Ishikawa (cell line): ENCODE data around the gene CLIC4.

Source experiments
- CEBPB ChIP-seq: IDR thresholded peaks from 2 replicates; pipeline ENCODE4 v1.6.1; 2012
- CREB1 ChIP-seq: IDR thresholded peaks from 2 replicates; pipeline ENCODE4 v1.6.1; 2012; ENCODE audit warnings: low read depth
- EP300 ChIP-seq: IDR thresholded peaks from 2 replicates; pipeline ENCODE4 v1.6.1; 2012; ENCODE audit warnings: borderline replicate concordance
- FOXM1 ChIP-seq: IDR thresholded peaks from 2 replicates; pipeline ENCODE4 v1.6.1; 2012; ENCODE audit warnings: low read depth, borderline replicate concordance
- NFIC ChIP-seq: IDR thresholded peaks from 2 replicates; pipeline ENCODE4 v1.6.1; 2012
- RAD21 ChIP-seq: IDR thresholded peaks from 2 replicates; pipeline ENCODE4 v1.6.1; 2012; ENCODE audit warnings: low read depth
- TAF1 ChIP-seq: IDR thresholded peaks from 2 replicates; pipeline ENCODE4 v1.6.1; 2012; ENCODE audit warnings: low read depth, mild to moderate bottlenecking
- TCF12 ChIP-seq: IDR thresholded peaks from 2 replicates; pipeline ENCODE4 v1.6.1; 2012; ENCODE audit warnings: low read depth
- TEAD4 ChIP-seq: IDR thresholded peaks from 2 replicates; pipeline ENCODE4 v1.6.1; 2012
- ZBTB7A ChIP-seq: IDR thresholded peaks from 2 replicates; pipeline ENCODE4 v1.6.1; 2012; ENCODE audit warnings: low read depth
- TF ChIP-seq, protein P1 (sequence below): IDR thresholded peaks from 2 replicates; pipeline ENCODE4 v1.6.1; 2012
- TF ChIP-seq, protein P2 (sequence below): IDR thresholded peaks from 2 replicates; pipeline ENCODE4 v1.6.1; 2012; ENCODE audit warnings: low read depth, mild to moderate bottlenecking

DNA sequence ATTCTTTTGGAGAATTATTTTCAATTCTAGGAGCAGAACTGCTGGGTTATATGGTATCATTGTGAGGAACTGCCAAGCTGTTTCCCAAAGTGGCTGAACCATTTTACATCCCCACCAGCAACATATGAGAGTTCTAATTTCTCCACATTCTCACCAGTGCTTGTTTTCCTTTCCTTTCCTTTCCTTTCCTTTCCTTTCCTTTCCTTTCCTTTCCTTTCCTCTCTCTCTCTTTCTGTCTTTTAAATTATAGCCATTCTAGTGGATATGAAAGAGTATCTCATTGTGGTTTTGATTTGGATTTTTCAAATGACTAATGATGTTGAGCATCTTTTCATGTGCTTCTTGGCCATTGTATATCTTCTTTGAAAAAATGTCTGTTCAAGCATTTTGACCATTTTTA is 139.5 kb downstream of the CLIC4 start:
- no peak for TF ChIP-seq ZBTB7A
- no peak for TF ChIP-seq TAF1
- TF ChIP-seq RAD21 = no peak
- no peak for TF ChIP-seq TEAD4
- TF ChIP-seq EP300 = no peak
- no peak for TF ChIP-seq TCF12
- TF ChIP-seq, protein P1, sequence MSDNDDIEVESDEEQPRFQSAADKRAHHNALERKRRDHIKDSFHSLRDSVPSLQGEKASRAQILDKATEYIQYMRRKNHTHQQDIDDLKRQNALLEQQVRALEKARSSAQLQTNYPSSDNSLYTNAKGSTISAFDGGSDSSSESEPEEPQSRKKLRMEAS = no peak
- no peak for TF ChIP-seq FOXM1
- TF ChIP-seq, protein P2, sequence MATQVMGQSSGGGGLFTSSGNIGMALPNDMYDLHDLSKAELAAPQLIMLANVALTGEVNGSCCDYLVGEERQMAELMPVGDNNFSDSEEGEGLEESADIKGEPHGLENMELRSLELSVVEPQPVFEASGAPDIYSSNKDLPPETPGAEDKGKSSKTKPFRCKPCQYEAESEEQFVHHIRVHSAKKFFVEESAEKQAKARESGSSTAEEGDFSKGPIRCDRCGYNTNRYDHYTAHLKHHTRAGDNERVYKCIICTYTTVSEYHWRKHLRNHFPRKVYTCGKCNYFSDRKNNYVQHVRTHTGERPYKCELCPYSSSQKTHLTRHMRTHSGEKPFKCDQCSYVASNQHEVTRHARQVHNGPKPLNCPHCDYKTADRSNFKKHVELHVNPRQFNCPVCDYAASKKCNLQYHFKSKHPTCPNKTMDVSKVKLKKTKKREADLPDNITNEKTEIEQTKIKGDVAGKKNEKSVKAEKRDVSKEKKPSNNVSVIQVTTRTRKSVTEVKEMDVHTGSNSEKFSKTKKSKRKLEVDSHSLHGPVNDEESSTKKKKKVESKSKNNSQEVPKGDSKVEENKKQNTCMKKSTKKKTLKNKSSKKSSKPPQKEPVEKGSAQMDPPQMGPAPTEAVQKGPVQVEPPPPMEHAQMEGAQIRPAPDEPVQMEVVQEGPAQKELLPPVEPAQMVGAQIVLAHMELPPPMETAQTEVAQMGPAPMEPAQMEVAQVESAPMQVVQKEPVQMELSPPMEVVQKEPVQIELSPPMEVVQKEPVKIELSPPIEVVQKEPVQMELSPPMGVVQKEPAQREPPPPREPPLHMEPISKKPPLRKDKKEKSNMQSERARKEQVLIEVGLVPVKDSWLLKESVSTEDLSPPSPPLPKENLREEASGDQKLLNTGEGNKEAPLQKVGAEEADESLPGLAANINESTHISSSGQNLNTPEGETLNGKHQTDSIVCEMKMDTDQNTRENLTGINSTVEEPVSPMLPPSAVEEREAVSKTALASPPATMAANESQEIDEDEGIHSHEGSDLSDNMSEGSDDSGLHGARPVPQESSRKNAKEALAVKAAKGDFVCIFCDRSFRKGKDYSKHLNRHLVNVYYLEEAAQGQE = no peak
- no peak for TF ChIP-seq CEBPB
- TF ChIP-seq CREB1 = no peak
- no peak for TF ChIP-seq NFIC
